ENCODE results near the gene TBC1D19.
A peak's percentile ranks its signal among the peaks of the same experiment; 100 is the strongest.

TBC1D19 gene

GRCh38 chr4:26788341-26788733, 204.5 kb downstream of the TBC1D19 start:
- Histone ChIP-seq H3K27me3 (ENCODE audit: insufficient read depth, low read length) (no peaks in the 10 kb centered on the region), H3K27ac (ENCODE audit: low read depth, low read length, poor library complexity, severe bottlenecking) (peak overlapping the region; percentile 91), H3K4me2 (ENCODE audit: low read length) (peak overlapping the region; percentile 59; the same call in 1 of the 2 replicates), H3K79me2 (ENCODE audit: insufficient read depth, low read length) (no peaks in the 10 kb centered on the region), H3K9me3 (ENCODE audit: low read length) (no peaks in the 10 kb centered on the region), H3K4me1 (ENCODE audit: insufficient read depth, low read length, severe bottlenecking) (peaks cover 35% of the 10 kb centered on the region), H4K20me1 (ENCODE audit: insufficient read depth, low read length) (no peaks in the 10 kb centered on the region), H2AFZ (ENCODE audit: low read length) (no peak overlapping the region), H3K9ac (ENCODE audit: low read length) (peak overlapping the region; percentile 65; the same call in 1 of the 2 replicates), H3K36me3 (ENCODE audit: insufficient read depth, low read length) (no peaks in the 10 kb centered on the region), H3K4me3 (ENCODE audit: low read depth, low read length, poor library complexity, severe bottlenecking) (peak overlapping the region; percentile 41), H3F3A (ENCODE audit: insufficient read depth, low read length) (no peaks in the 10 kb centered on the region), H3K9me2 (ENCODE audit: low read depth, low read length) (no peaks in the 10 kb centered on the region)
- TF ChIP-seq CTCF (IDR thresholded peaks at IDR 0.05; ENCODE audit: low read length) = no peak
- no peak for TF ChIP-seq EZH2 (IDR thresholded peaks at IDR 0.05; ENCODE audit: borderline replicate concordance, low read length)

- Histone ChIP-seq H2AFZ (ENCODE audit: low read length) (no peak overlapping the region), H3K27me3 (ENCODE audit: insufficient read depth, low read length) (no peaks in the 10 kb centered on the region), H3K36me3 (ENCODE audit: insufficient read depth, low read length) (no peaks in the 10 kb centered on the region), H3K9ac (ENCODE audit: low read length) (no peak overlapping the region), H3F3A (ENCODE audit: insufficient read depth, low read length) (no peaks in the 10 kb centered on the region), H3K4me1 (ENCODE audit: insufficient read depth, low read length, severe bottlenecking) (peaks cover 35% of the 10 kb centered on the region), H3K4me2 (ENCODE audit: low read length) (no peak overlapping the region), H3K4me3 (ENCODE audit: low read depth, low read length, poor library complexity, severe bottlenecking) (no peak overlapping the region), H3K9me3 (ENCODE audit: low read length) (no peaks in the 10 kb centered on the region), H4K20me1 (ENCODE audit: insufficient read depth, low read length) (no peaks in the 10 kb centered on the region), H3K27ac (ENCODE audit: low read depth, low read length, poor library complexity, severe bottlenecking) (peak overlapping the region; percentile 91), H3K79me2 (ENCODE audit: insufficient read depth, low read length) (no peaks in the 10 kb centered on the region), H3K9me2 (ENCODE audit: low read depth, low read length) (no peaks in the 10 kb centered on the region)
- TF ChIP-seq CTCF (IDR thresholded peaks at IDR 0.05; ENCODE audit: low read length) (no peak), EZH2 (IDR thresholded peaks at IDR 0.05; ENCODE audit: borderline replicate concordance, low read length) (no peak)
Measured at GRCh38 chr4:26789208-26789607, 205.3 kb downstream of the TBC1D19 start.

- H3K79me2 ChIP-seq (ENCODE audit: insufficient read depth, low read length) = no peaks in the 10 kb centered on the region
- no peak overlapping the region for H3K27ac ChIP-seq (ENCODE audit: low read depth, low read length, poor library complexity, severe bottlenecking)
- no peak overlapping the region for H3K4me2 ChIP-seq (ENCODE audit: low read length)
- no peak for TF ChIP-seq EZH2 (IDR thresholded peaks at IDR 0.05; ENCODE audit: borderline replicate concordance, low read length)
- TF ChIP-seq CTCF (IDR thresholded peaks at IDR 0.05; ENCODE audit: low read length) = no peak
- no peaks in the 10 kb centered on the region for H4K20me1 ChIP-seq (ENCODE audit: insufficient read depth, low read length)
- no peaks in the 10 kb centered on the region for H3F3A ChIP-seq (ENCODE audit: insufficient read depth, low read length)
- no peaks in the 10 kb centered on the region for H3K9me2 ChIP-seq (ENCODE audit: low read depth, low read length)
- H3K4me3 ChIP-seq (ENCODE audit: low read depth, low read length, poor library complexity, severe bottlenecking) = no peak overlapping the region
- no peaks in the 10 kb centered on the region for H3K27me3 ChIP-seq (ENCODE audit: insufficient read depth, low read length)
- peaks cover 25% of the 10 kb centered on the region for H3K4me1 ChIP-seq (ENCODE audit: insufficient read depth, low read length, severe bottlenecking)
- no peaks in the 10 kb centered on the region for H3K9me3 ChIP-seq (ENCODE audit: low read length)
- no peak overlapping the region for H2AFZ ChIP-seq (ENCODE audit: low read length)
- H3K36me3 ChIP-seq (ENCODE audit: insufficient read depth, low read length) = no peaks in the 10 kb centered on the region
- no peak overlapping the region for H3K9ac ChIP-seq (ENCODE audit: low read length)
Measured at GRCh38 chr4:26791346-26791745, 207.5 kb downstream of the TBC1D19 start.
